HepG2 (cell line): ENCODE measurements around the gene USP34. TPM values are rescaled to one million over a fixed set of nuclear protein-coding genes. Genes with fewer than 3 reads are reported as not detected.
A peak's percentile ranks its signal among the peaks of the same experiment; 100 is the strongest.

Experiments
- ATF5 ChIP-seq: sonication (generic); formaldehyde crosslinking; IDR thresholded peaks from 2 replicates; pipeline ENCODE4 v1.4.0; 2020; ENCODE audit warnings: mild to moderate bottlenecking, low read depth, missing genetic modification reagents
- CBX1 ChIP-seq: IDR thresholded peaks from one replicate; pipeline ENCODE4 v1.6.1; 2016; ENCODE audit warnings: antibody characterized with exemption, low read depth
- FOXO1 ChIP-seq: sonication (generic); formaldehyde crosslinking; IDR thresholded peaks from 2 replicates; pipeline ENCODE4 v1.4.0; 2020; ENCODE audit warnings: missing genetic modification reagents
- HBP1 ChIP-seq: IDR thresholded peaks from 2 replicates; pipeline ENCODE4 v1.6.1; 2016; ENCODE audit warnings: low read depth, control low read depth
- IRF1 ChIP-seq: sonication (generic); formaldehyde crosslinking; IDR thresholded peaks from 2 replicates; pipeline ENCODE4 v1.4.0; 2020; ENCODE audit warnings: low read depth, mild to moderate bottlenecking, missing genetic modification reagents
- MAX ChIP-seq: IDR thresholded peaks from 2 replicates; pipeline ENCODE4 v1.6.1; 2012; ENCODE audit warnings: inconsistent platforms
- MIER2 ChIP-seq: IDR thresholded peaks from 2 replicates; pipeline ENCODE4 v1.6.1; 2016; ENCODE audit warnings: missing biosample characterization, missing genetic modification reagents
- PAF1 ChIP-seq: IDR thresholded peaks from 2 replicates; pipeline ENCODE4 v1.6.1; 2016; ENCODE audit warnings: missing genetic modification reagents, missing compliant biosample characterization
- POGZ ChIP-seq: sonication (generic); formaldehyde crosslinking; IDR thresholded peaks from 2 replicates; pipeline ENCODE4 v1.4.0; 2020; ENCODE audit warnings: mild to moderate bottlenecking, missing genetic modification reagents
- PREB ChIP-seq: sonication (generic); formaldehyde crosslinking; IDR thresholded peaks from 2 replicates; pipeline ENCODE4 v1.4.0; 2020; ENCODE audit warnings: missing genetic modification reagents
- SNAI1 ChIP-seq: sonication (generic); formaldehyde crosslinking; IDR thresholded peaks from 2 replicates; pipeline ENCODE4 v1.5.0; 2020; ENCODE audit warnings: mild to moderate bottlenecking, missing genetic modification reagents, borderline replicate concordance
- SNAPC4 ChIP-seq: sonication (generic); formaldehyde crosslinking; IDR thresholded peaks from 2 replicates; pipeline ENCODE4 v1.4.0; 2020; ENCODE audit warnings: mild to moderate bottlenecking, missing genetic modification reagents
- THAP11 ChIP-seq: IDR thresholded peaks from 2 replicates; pipeline ENCODE4 v1.6.1; 2016; ENCODE audit warnings: missing biosample characterization, missing genetic modification reagents
- ZFP41 ChIP-seq: sonication (generic); formaldehyde crosslinking; IDR thresholded peaks from 2 replicates; pipeline ENCODE4 v1.4.0; 2020; ENCODE audit warnings: mild to moderate bottlenecking, missing genetic modification reagents, borderline replicate concordance
- ZFY ChIP-seq: sonication (generic); formaldehyde crosslinking; IDR thresholded peaks from 2 replicates; pipeline ENCODE4 v1.4.0; 2020; ENCODE audit warnings: missing genetic modification reagents
- ZNF260 ChIP-seq: sonication (generic); formaldehyde crosslinking; IDR thresholded peaks from 2 replicates; pipeline ENCODE4 v1.4.0; 2020; ENCODE audit warnings: missing genetic modification reagents, low read depth, mild to moderate bottlenecking, borderline replicate concordance
- ZNF350 ChIP-seq: sonication (generic); formaldehyde crosslinking; IDR thresholded peaks from 2 replicates; pipeline ENCODE4 v1.4.0; 2020; ENCODE audit warnings: mild to moderate bottlenecking, low read depth, missing genetic modification reagents, borderline replicate concordance
- ZNF772 ChIP-seq: sonication (generic); formaldehyde crosslinking; IDR thresholded peaks from 2 replicates; pipeline ENCODE4 v1.5.0; 2020; ENCODE audit warnings: mild to moderate bottlenecking, missing genetic modification reagents
- ZNF891 ChIP-seq: sonication (generic); formaldehyde crosslinking; IDR thresholded peaks from 2 replicates; pipeline ENCODE4 v1.5.0; 2020; ENCODE audit warnings: mild to moderate bottlenecking, missing genetic modification reagents
- polyA plus RNA-seq, 8 experiments: library from polyadenylated mRNA; depleted of rRNA in 3 of 8; stranded (reverse) in 7 of 8; unstranded in 1 of 8; fragments of >200 nt; fragmentation: Illumina TruSeq in 4 of 8; extraction: Trizol in 4 of 8; gene quantifications; 2 replicates each; pipeline versions ENCODE4 v1.2.1 to v1.2.3, GENCODE V29; 2011 to 2016; ENCODE audit warnings: low read depth in 4 of 8, missing spikeins in 1 of 8, mixed read lengths in 1 of 8; ENCODE audit not compliant: insufficient read depth in 1 of 8
- total RNA-seq, 5 experiments: library from RNA; depleted of rRNA; stranded (reverse); fragments of >200 nt; fragmentation: Illumina TruSeq; extraction: Trizol; gene quantifications; 2 replicates each; pipeline ENCODE4 v1.2.3, GENCODE V29; 2016; ENCODE audit warnings: low read depth in 1 of 5

Gene USP34
- total and polyA plus RNA-seq, 2 of the 13 experiments (the other 11 are each of a cell fraction or from before 2014, with no cell fraction given), result 99.2 to 100 TPM

- TF ChIP-seq SNAI1 (peak; percentile 62; the same call in 1 of the 2 replicates), ZFP41 (no peak), HBP1 (CRISPR knock-in tag) (peak; percentile 13), PAF1 (CRISPR knock-in tag) (no peak), ZNF260 (CRISPR knock-in tag) (no peak), PREB (no peak), SNAPC4 (CRISPR knock-in tag) (0 out of 2 replicates have a peak, but pooled peaks have one; percentile 73), ZNF772 (CRISPR knock-in tag) (peak; percentile 88; the same call in 1 of the 2 replicates), CBX1 (peak; percentile 98), MIER2 (no peak), MAX (peak; percentile 96), ATF5 (CRISPR knock-in tag) (no peak), POGZ (CRISPR knock-in tag) (peak; percentile 86), ZNF350 (peak; percentile 85; the same call in 1 of the 2 replicates), THAP11 (peak; percentile 71), ZFY (peak; percentile 96), IRF1 (CRISPR knock-in tag) (0 out of 2 replicates have a peak, but pooled peaks have one; percentile 20), FOXO1 (CRISPR knock-in tag) (peak; percentile 60), ZNF891 (peak; percentile 94; the same call in 1 of the 2 replicates)
Measured at GRCh38 chr2:61176755-61177726, 293.8 kb downstream of the USP34 start (continued).
